ENCODE data around the gene DENND4C.

- no peak for TF ChIP-seq CTCF (IDR thresholded peaks at IDR 0.05; ENCODE audit: low read length)
- TF ChIP-seq EZH2 (optimal IDR thresholded peaks at IDR 0.05; ENCODE audit: low read depth, low read length) = no peak
- TF ChIP-seq EZH2phosphoT487 (IDR thresholded peaks at IDR 0.05; ENCODE audit: low read length) = no peak
Measured at GRCh38 chr9:19331877-19332276, 101.4 kb downstream of the DENND4C start.
